Stomach (tissue), 4 donors: ENCODE results near the gene CTAGE1.

Source experiments
- CTCF ChIP-seq, 7 experiments: fragments of 450-650 bp in 4 of 7; fragments of 200-600 bp in 3 of 7; sonication (generic) in 3 of 7; IDR thresholded peaks; one replicate each; pipeline ENCODE4 v1.5.1; 2016 to 2019; ENCODE audit warnings: antibody characterized with exemption in 7 of 7, control low read depth in 2 of 7, mild to moderate bottlenecking in 1 of 7
- EP300 ChIP-seq: sonication (generic); formaldehyde crosslinking; IDR thresholded peaks from one replicate; pipeline ENCODE4 v1.6.1; 2017; ENCODE audit warnings: antibody characterized with exemption
- POLR2A ChIP-seq, 4 donors: fragments of 450-650 bp; IDR thresholded peaks; one replicate each; pipeline ENCODE4 v1.6.1; 2016; ENCODE audit warnings: antibody characterized with exemption in 4 of 4, control low read depth in 2 of 4, mild to moderate bottlenecking in 1 of 4, moderate library complexity in 1 of 4
- POLR2AphosphoS5 ChIP-seq, 3 donors: sonication (generic); formaldehyde crosslinking; IDR thresholded peaks; one replicate each; pipeline ENCODE4 v1.6.1; 2016; ENCODE audit warnings: antibody characterized with exemption in 3 of 3

- TF ChIP-seq CTCF (IDR thresholded peaks at IDR 0.05) (no peak), POLR2A (IDR thresholded peaks at IDR 0.05) (no peak), EP300 (no peak), POLR2AphosphoS5 (IDR thresholded peaks at IDR 0.05) (no peak)
These were observed 39.8 kb upstream of the CTAGE1 start for GRCh38 chr18:22457524-22457923.
